GM10266 (cell line): ENCODE measurements around the gene CELF2.

ENCODE experiments used
- DNase-seq: peaks from one replicate; pipeline ENCODE4 v3.0.0; 2012; ENCODE audit errors: extremely low spot score
- CTCF ChIP-seq: IDR thresholded peaks from 2 replicates; pipeline ENCODE4 v1.5.1; 2012; ENCODE audit warnings: mild to moderate bottlenecking, low read depth; ENCODE audit not compliant: control insufficient read depth, insufficient read depth; ENCODE audit errors: missing control alignments

CELF2 gene

GRCh38 chr10:11177381-11177780, 159.7 kb downstream of the CELF2 start:
- TF ChIP-seq CTCF, result no peak
- no peak for DNase-seq

GRCh38 chr10:11177926-11178471, 160.3 kb downstream of the CELF2 start:
- TF ChIP-seq CTCF, result peak; percentile 53
- no peak for DNase-seq

- peak; percentile 77 for DNase-seq
- no peak for TF ChIP-seq CTCF
These were observed 161.2 kb downstream of the CELF2 start for GRCh38 chr10:11178606-11179515.

GRCh38 chr10:11179516-11180105, 161.9 kb downstream of the CELF2 start:
- TF ChIP-seq CTCF, result no peak
- DNase-seq, result no peak

GRCh38 chr10:11180228-11180627, 162.6 kb downstream of the CELF2 start:
- no peak for DNase-seq
- no peak for TF ChIP-seq CTCF

- TF ChIP-seq CTCF, result no peak
- no peak for DNase-seq
These were observed 164.3 kb downstream of the CELF2 start for GRCh38 chr10:11181978-11182377.

GRCh38 chr10:11183015-11183414, 165.3 kb downstream of the CELF2 start:
- no peak for TF ChIP-seq CTCF
- no peak for DNase-seq
